Stimulated activated CD8-positive, alpha-beta memory T cell treated with anti-CD3 and anti-CD28 coated beads, Interleukin-4, amount 100 ng/mL, for 48 hours (primary cell): Measurements from ENCODE around the gene ALDH1B1.

Experiments
- DNase-seq: peaks from one replicate; pipeline ENCODE4 v3.0.0-alpha.2; 2020

Gene ALDH1B1

GRCh38 chr9:38442473-38443096, 50.1 kb downstream of the ALDH1B1 start:
- no peak for DNase-seq

GRCh38 chr9:38443181-38443580, 50.7 kb downstream of the ALDH1B1 start:
- no peak for DNase-seq

- DNase-seq: no peak
Observed at GRCh38 chr9:38443597-38443996, 51.1 kb downstream of the ALDH1B1 start.

GRCh38 chr9:38445154-38446043, 52.9 kb downstream of the ALDH1B1 start:
- no peak for DNase-seq

- DNase-seq: no peak
Observed at GRCh38 chr9:38447703-38448102, 55.2 kb downstream of the ALDH1B1 start.
